ENCODE measurements around the gene HSPA12A. TPM values are rescaled to one million over a fixed set of nuclear protein-coding genes. Genes with fewer than 3 reads are reported as not detected.

Gene HSPA12A
- total and polyA plus RNA-seq, 2 donors (not counting 1 experiment from before 2014, with no cell fraction given): 14.4 to 15.7 TPM

DNA sequence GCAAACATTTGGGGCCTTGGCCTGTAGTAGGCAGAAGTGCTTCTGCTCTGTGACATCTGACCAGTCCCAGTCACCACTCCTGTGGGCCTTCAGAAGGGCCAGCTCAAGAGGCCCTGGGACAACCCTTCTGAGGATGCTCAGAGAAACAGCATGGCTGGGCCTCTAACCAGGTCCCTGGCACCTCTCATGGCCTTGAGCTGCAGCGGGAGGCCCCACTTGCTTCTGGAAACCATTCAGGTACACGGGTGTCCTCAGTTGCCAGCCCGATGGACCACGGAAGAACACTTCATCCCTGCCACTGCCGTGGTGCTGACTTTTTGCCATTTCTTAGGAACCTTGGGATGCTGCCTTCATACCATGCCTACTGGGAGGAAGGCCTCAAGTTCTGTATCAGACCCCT lies 57.6 kb downstream of the HSPA12A start:
- Histone ChIP-seq H3K4me1 (ENCODE audit: control insufficient read depth, extremely low read depth, insufficient read depth, low read length) (peaks cover 12% of the 10 kb centered on the region), H3K9me3 (ENCODE audit: control insufficient read depth, insufficient read depth, low read depth, low read length) (no peaks in the 10 kb centered on the region), H3K4me3 (replicated peaks in 1 of 4; ENCODE audit: control extremely low read depth in 1 of 4, insufficient read depth in 1 of 4, low read depth in 3 of 4, low read length in 4 of 4) (no peak overlapping the region), H2AFZ (ENCODE audit: low read length) (no peak overlapping the region), H3K27ac (ENCODE audit: insufficient read depth, low read length) (no peak overlapping the region), H3K9ac (ENCODE audit: insufficient read depth, low read length) (no peak overlapping the region), H3K36me3 (ENCODE audit: control insufficient read depth, insufficient read depth, low read length) (peaks cover 4% of the 10 kb centered on the region), H3K4me2 (ENCODE audit: extremely low read depth, insufficient read depth, low read length) (no peak overlapping the region), H4K20me1 (ENCODE audit: control insufficient read depth, extremely low read depth, insufficient read depth, low read length) (no peaks in the 10 kb centered on the region), H3K79me2 (ENCODE audit: control insufficient read depth, insufficient read depth, low read length) (no peaks in the 10 kb centered on the region), H3K27me3 (ENCODE audit: control insufficient read depth, insufficient read depth, low read length) (no peaks in the 10 kb centered on the region)
- TF ChIP-seq, protein P1, sequence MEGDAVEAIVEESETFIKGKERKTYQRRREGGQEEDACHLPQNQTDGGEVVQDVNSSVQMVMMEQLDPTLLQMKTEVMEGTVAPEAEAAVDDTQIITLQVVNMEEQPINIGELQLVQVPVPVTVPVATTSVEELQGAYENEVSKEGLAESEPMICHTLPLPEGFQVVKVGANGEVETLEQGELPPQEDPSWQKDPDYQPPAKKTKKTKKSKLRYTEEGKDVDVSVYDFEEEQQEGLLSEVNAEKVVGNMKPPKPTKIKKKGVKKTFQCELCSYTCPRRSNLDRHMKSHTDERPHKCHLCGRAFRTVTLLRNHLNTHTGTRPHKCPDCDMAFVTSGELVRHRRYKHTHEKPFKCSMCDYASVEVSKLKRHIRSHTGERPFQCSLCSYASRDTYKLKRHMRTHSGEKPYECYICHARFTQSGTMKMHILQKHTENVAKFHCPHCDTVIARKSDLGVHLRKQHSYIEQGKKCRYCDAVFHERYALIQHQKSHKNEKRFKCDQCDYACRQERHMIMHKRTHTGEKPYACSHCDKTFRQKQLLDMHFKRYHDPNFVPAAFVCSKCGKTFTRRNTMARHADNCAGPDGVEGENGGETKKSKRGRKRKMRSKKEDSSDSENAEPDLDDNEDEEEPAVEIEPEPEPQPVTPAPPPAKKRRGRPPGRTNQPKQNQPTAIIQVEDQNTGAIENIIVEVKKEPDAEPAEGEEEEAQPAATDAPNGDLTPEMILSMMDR (conservative IDR thresholded peaks at IDR 0.05 in 1 of 2, IDR thresholded peaks at IDR 0.05 in 1 of 2; ENCODE audit: low read depth in 1 of 2, low read length in 2 of 2): no peak
- TF ChIP-seq EZH2 (IDR thresholded peaks at IDR 0.05; ENCODE audit: low read length, missing control alignments): no peak
- DNase-seq (ENCODE audit: low read depth in 2 of 2): no peak

DNA sequence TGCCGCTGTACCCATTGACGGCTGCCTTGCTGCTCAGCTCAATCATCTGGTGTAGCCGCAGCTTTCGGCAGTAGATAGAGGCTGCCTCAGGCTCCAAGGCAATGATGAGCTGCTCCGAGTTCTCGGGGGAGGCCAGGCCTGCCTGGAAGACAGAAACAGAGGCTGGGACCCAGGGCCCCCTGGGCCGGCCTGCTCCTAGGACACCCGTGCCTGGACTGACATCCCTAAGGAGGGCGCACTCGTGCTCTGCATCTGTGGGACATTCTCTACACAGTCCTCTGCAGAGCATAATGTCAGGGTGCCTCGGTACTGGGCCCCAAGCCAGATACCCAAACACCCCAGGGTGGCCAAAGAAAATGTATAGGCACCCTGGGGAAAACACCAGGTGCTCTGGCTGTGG lies 58.5 kb downstream of the HSPA12A start:
- Histone ChIP-seq H3K79me2 (ENCODE audit: control insufficient read depth, insufficient read depth, low read length) (no peaks in the 10 kb centered on the region), H3K9ac (ENCODE audit: insufficient read depth, low read length) (no peak overlapping the region), H3K9me3 (ENCODE audit: control insufficient read depth, insufficient read depth, low read depth, low read length) (no peaks in the 10 kb centered on the region), H2AFZ (ENCODE audit: low read length) (no peak overlapping the region), H4K20me1 (ENCODE audit: control insufficient read depth, extremely low read depth, insufficient read depth, low read length) (no peaks in the 10 kb centered on the region), H3K4me1 (ENCODE audit: control insufficient read depth, extremely low read depth, insufficient read depth, low read length) (peaks cover 6% of the 10 kb centered on the region), H3K36me3 (ENCODE audit: control insufficient read depth, insufficient read depth, low read length) (peaks cover 6% of the 10 kb centered on the region), H3K4me3 (replicated peaks in 1 of 4; ENCODE audit: control extremely low read depth in 1 of 4, insufficient read depth in 1 of 4, low read depth in 3 of 4, low read length in 4 of 4) (no peak overlapping the region), H3K27ac (ENCODE audit: insufficient read depth, low read length) (no peak overlapping the region), H3K4me2 (ENCODE audit: extremely low read depth, insufficient read depth, low read length) (no peak overlapping the region), H3K27me3 (ENCODE audit: control insufficient read depth, insufficient read depth, low read length) (no peaks in the 10 kb centered on the region)
- DNase-seq (ENCODE audit: low read depth in 2 of 2): no peak
- no peak for TF ChIP-seq EZH2 (IDR thresholded peaks at IDR 0.05; ENCODE audit: low read length, missing control alignments)
- TF ChIP-seq, protein P1 (conservative IDR thresholded peaks at IDR 0.05 in 1 of 2, IDR thresholded peaks at IDR 0.05 in 1 of 2; ENCODE audit: low read depth in 1 of 2, low read length in 2 of 2): no peak

DNA sequence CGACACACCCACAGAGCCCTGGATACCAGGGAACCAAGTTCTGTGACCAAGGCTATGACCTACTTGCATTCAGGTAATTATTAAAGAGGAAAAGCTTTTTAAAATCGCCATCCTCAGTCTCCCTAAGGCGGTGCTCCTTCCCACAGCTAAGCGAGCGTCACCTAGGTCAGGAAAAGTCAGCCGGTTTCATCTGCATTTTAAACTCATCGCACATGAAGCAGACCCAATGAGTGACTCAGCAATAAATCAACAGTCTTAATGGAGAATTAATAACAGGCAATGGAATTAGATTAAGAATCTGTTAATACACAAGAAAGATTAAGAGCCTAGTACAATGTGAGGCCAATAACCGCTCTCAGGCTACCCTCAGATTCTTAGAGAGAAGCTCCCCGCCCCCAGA lies 59.2 kb downstream of the HSPA12A start:
- Histone ChIP-seq H3K36me3 (ENCODE audit: control insufficient read depth, insufficient read depth, low read length) (peaks cover 6% of the 10 kb centered on the region), H4K20me1 (ENCODE audit: control insufficient read depth, extremely low read depth, insufficient read depth, low read length) (no peaks in the 10 kb centered on the region), H3K4me3 (replicated peaks in 1 of 4; ENCODE audit: control extremely low read depth in 1 of 4, insufficient read depth in 1 of 4, low read depth in 3 of 4, low read length in 4 of 4) (no peak overlapping the region), H3K4me2 (ENCODE audit: extremely low read depth, insufficient read depth, low read length) (no peak overlapping the region), H3K79me2 (ENCODE audit: control insufficient read depth, insufficient read depth, low read length) (no peaks in the 10 kb centered on the region), H3K4me1 (ENCODE audit: control insufficient read depth, extremely low read depth, insufficient read depth, low read length) (peaks cover 3% of the 10 kb centered on the region), H2AFZ (ENCODE audit: low read length) (no peak overlapping the region), H3K9ac (ENCODE audit: insufficient read depth, low read length) (no peak overlapping the region), H3K27ac (ENCODE audit: insufficient read depth, low read length) (no peak overlapping the region), H3K9me3 (ENCODE audit: control insufficient read depth, insufficient read depth, low read depth, low read length) (no peaks in the 10 kb centered on the region), H3K27me3 (ENCODE audit: control insufficient read depth, insufficient read depth, low read length) (no peaks in the 10 kb centered on the region)
- no peak for DNase-seq (ENCODE audit: low read depth in 2 of 2)
- TF ChIP-seq, protein P1 (conservative IDR thresholded peaks at IDR 0.05 in 1 of 2, IDR thresholded peaks at IDR 0.05 in 1 of 2; ENCODE audit: low read depth in 1 of 2, low read length in 2 of 2): no peak
- no peak for TF ChIP-seq EZH2 (IDR thresholded peaks at IDR 0.05; ENCODE audit: low read length, missing control alignments)

All from fibroblast of lung (primary cell).